Coronary artery (tissue), 2 donors: ENCODE data around the gene PJVK.

Source experiments
- DNase-seq: peaks from one replicate; pipeline ENCODE4 v3.0.0-alpha.2; 2017; ENCODE audit warnings: low spot score
- H3K27ac ChIP-seq, 2 donors: fragments of 200-600 bp; sonication (generic); one replicate each; pipeline ENCODE4 v1.5.1; 2016 to 2019
- H3K4me3 ChIP-seq: fragments of 200-600 bp; sonication (generic); 2 replicates; pipeline ENCODE4 v1.5.1; 2016; ENCODE audit warnings: mild to moderate bottlenecking, moderate library complexity
- CTCF ChIP-seq: fragments of 200-600 bp; sonication (generic); IDR thresholded peaks from one replicate; pipeline ENCODE4 v1.5.1; 2019; ENCODE audit warnings: antibody characterized with exemption

PJVK gene

GRCh38 chr2:178498137-178498536, 47.0 kb downstream of the PJVK start:
- TF ChIP-seq CTCF, result no peak
- no peak overlapping the region for H3K27ac ChIP-seq
- H3K4me3 ChIP-seq, result no peak overlapping the region
- DNase-seq, result no peak

DNA sequence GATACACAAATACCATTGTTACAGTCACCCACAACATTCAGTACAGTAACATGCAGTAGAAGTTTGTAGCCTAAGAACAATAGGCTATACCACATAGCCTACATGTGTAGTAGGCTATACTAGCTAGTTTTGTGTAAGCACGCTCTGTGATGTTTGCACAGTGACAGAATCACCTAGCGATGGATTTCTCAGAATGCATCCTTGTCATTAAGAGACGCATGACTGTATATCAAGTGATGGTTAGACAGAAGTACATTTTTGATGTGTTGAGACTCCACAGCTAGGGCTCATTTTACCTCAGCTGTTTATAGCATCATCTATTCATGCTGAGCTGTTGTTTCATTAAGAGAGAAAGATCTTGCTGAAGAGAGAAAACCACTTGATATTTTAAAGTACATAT, 48.5 kb downstream of the PJVK start:
- DNase-seq, result no peak
- Histone ChIP-seq H3K27ac (no peak overlapping the region), H3K4me3 (no peak overlapping the region)
- TF ChIP-seq CTCF, result no peak

- Histone ChIP-seq H3K27ac (no peak overlapping the region), H3K4me3 (no peak overlapping the region)
- no peak for TF ChIP-seq CTCF
- no peak for DNase-seq
These were observed 51.6 kb downstream of the PJVK start for GRCh38 chr2:178502751-178503150.

DNA sequence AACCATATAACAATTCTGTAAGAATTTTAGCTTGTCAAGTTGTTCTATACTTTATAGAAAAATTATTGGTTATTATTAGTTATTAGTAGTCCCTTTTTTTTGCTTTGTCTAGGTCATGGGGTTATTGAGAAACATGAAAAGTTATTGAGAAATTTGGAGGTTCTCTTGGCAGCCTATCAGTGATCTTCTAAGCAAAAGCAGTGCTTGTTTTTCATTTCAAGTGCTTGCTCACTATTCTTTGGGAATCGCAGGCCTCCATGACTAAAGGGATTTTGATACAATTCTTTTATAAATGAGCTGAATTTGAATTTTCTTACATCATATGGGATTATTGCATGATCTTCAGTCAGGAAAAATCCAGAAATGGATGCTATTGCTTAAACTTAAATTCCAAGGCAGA, 54.9 kb downstream of the PJVK start:
- no peak for TF ChIP-seq CTCF
- H3K4me3 ChIP-seq, result no peak overlapping the region
- H3K27ac ChIP-seq, result no peak overlapping the region
- DNase-seq, result no peak

GRCh38 chr2:178506524-178506923, 55.3 kb downstream of the PJVK start:
- no peak for TF ChIP-seq CTCF
- Histone ChIP-seq H3K27ac (no peak overlapping the region), H3K4me3 (no peak overlapping the region)
- DNase-seq, result no peak

DNA sequence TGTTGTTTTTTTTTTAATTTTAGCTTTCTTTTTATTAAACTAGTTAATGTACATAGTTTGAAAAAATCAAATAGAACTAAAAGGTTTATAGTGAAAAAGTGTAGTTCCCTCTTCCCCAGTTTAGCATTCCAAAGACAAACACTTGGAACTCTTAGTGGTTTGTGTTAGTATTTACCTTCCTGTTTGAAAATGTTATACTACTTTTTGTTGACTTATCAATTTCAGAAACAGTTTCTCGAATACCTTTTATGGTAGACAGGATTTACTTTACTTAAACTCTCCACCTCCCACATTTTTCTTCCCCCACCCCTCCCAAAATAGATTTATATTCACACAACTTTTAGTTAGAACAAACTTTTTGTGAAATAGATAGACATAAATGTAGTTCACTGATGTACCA, 55.8 kb downstream of the PJVK start:
- no peak for TF ChIP-seq CTCF
- no peak overlapping the region for H3K27ac ChIP-seq
- H3K4me3 ChIP-seq, result no peak overlapping the region
- DNase-seq, result no peak

GRCh38 chr2:178508646-178509045, 57.5 kb downstream of the PJVK start:
- H3K4me3 ChIP-seq, result no peak overlapping the region
- TF ChIP-seq CTCF, result no peak
- no peak for DNase-seq
- no peak overlapping the region for H3K27ac ChIP-seq
